Stimulated activated CD4-positive, alpha-beta T cell treated with anti-CD3 and anti-CD28 coated beads, Interleukin-15, amount 100 ng/mL, for 24 hours (primary cell): ENCODE measurements around the gene UBE2J1.

Experiments used
- DNase-seq: peaks from one replicate; pipeline ENCODE4 v3.0.0-alpha.2; 2020

UBE2J1 gene

DNA sequence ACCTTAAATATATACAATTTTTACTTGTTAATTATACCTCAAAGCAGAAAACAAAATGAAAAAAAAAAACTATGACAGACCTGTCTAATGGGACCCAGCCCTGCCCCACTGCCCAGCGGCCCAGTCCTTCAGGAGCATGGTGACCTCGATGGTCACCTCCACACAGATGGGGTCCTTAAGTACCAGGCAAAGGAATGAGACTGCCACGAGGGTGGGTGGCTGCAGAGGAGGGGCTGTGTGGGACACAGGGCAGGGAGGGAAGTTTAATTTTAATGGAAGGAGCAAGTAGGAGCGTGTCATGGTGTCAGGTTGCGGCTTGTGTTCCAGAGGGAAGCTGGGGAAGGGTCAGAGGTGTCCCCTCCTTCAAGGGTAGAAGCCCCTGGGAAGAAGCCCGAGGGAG, 66.0 kb downstream of the UBE2J1 start:
- no peak for DNase-seq

DNA sequence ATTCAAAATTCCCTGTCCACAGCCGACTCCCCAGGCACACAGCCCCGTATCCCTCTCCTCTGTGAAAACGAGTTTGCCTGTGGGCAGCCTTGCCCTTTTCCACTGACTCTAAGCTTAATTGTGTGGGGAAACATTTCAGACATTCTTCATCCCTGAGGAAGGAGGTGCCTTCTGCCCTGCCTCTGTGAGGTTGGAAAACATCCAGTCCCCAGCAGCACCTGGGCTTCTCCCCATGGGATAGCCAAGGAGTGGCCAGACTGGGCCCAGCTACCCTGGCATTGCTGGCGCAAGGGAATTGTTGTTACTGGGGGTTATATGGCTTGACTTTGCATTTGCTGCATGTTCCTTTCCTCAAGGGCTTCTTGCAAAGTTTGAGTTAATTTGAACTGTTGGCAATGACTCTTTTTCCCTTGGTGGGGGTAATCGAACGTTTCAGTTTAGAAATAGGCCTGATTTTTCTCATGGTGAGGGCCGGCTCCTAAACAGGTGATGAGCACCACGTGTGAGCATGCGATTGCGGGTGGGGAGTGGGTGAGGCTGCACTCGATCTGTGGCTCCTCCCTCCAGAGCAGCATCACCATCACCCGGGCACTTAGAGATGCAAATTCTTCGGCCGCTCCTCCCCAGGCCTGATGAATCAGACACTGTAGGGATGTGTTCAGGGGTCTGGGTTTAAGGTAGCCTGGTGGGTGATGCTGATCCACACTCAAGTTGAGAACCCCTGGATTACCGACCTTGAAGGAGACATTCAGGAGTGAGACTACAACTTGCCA, 67.4 kb downstream of the UBE2J1 start:
- no peak for DNase-seq

DNA sequence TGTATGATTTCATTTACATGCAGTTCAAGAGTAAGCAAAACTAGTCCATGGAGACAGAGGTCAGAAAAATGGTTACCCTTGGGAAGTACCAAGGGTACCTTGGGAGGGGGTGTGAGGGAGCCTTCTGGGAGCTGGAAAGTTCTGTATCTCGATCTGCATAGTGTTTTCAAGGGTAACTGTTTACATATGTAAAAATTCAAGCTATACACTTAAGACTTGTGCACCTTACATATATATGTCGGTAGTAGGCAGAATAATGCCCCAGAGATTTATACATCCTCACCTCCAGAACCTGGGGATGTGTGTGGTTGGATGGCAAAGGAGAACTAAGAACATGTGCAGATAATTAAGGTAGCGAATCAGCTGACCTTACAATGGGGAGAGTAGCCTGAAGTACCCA, 68.4 kb downstream of the UBE2J1 start:
- DNase-seq, result no peak

DNA sequence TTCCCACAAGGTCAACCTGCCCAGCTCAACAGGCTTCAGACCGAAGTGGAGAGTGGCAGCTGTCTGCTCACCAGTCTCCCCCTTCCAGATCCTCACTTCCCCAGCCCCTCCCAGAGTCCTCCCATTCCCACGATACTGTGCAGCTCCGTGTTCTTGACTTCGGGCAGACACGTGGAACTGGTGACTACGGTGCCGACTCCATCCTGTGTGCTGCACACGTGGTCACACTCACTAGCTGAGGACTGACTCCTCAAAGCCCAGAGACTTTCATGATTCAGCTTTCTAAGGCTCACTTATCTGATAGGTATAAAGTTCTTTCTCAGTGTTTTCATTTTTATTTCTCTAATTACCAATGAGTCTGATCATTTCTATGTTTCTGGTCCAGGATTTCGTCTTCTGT, 69.8 kb downstream of the UBE2J1 start:
- no peak for DNase-seq

DNA sequence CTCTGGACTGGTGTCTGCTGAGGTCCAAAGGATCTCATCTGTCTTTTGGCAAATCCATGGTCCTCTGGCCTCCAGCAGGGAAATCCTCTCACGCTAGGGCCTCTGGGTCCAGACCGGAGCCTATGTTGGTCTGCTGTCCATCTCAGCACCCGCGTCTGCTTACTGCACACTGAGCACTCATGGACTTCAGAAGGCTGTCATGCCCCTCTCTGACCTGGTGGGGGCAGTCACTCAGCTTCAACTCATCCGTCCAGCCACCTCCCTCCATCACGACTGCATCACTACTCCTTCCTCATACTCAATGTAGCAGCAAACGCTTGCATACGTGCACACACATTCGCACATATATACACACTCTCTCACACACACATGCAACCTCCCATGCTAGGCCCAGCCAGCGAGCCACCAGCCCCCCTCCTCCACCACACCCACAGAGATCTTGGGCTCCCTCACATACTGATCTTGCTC, 70.7 kb downstream of the UBE2J1 start:
- DNase-seq, result peak; percentile 60

- DNase-seq, result no peak
Observed at GRCh38 chr6:89278956-89279355, 73.6 kb downstream of the UBE2J1 start.
